Activated CD8-positive, alpha-beta memory T cell treated with anti-CD3 and anti-CD28 coated beads, Interleukin-2, amount 50 U/mL, for 48 hours (primary cell): ENCODE data around the gene STRN4.

ENCODE experiments used
- DNase-seq: peaks from one replicate; pipeline ENCODE4 v3.0.0-alpha.2; 2020

The STRN4 gene

GRCh38 chr19:46742926-46743480 lies 3.2 kb downstream of the STRN4 start:
- no peak for DNase-seq

DNA sequence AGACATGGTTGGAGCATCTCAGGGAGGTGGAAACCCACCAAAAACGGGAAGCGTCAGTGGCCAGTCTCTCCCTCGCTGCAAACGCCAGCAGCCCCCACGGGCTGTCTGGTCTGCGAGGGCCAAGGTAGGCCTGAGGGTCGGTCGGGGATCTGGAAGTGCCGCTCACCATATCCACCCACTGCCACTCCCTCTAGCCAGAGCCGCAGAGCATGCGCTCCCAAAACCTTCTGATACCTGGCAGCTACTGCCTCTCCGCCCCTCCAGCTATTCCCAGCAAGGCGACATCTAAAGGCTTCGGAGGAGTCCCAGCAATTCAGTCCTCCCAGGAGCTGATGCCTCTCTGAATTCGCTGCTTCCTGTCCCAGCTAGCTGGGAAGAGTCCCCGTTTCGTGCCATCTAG lies 4.8 kb downstream of the STRN4 start:
- DNase-seq = no peak

GRCh38 chr19:46739290-46739771 lies 6.9 kb downstream of the STRN4 start:
- no peak for DNase-seq

GRCh38 chr19:46737761-46738171 lies 8.5 kb downstream of the STRN4 start:
- no peak for DNase-seq

- DNase-seq = no peak
These were observed 9.0 kb downstream of the STRN4 start for GRCh38 chr19:46737298-46737654.

GRCh38 chr19:46736531-46737297 lies 9.5 kb downstream of the STRN4 start:
- no peak for DNase-seq

GRCh38 chr19:46733690-46734292 lies 12.5 kb downstream of the STRN4 start:
- DNase-seq = no peak

DNA sequence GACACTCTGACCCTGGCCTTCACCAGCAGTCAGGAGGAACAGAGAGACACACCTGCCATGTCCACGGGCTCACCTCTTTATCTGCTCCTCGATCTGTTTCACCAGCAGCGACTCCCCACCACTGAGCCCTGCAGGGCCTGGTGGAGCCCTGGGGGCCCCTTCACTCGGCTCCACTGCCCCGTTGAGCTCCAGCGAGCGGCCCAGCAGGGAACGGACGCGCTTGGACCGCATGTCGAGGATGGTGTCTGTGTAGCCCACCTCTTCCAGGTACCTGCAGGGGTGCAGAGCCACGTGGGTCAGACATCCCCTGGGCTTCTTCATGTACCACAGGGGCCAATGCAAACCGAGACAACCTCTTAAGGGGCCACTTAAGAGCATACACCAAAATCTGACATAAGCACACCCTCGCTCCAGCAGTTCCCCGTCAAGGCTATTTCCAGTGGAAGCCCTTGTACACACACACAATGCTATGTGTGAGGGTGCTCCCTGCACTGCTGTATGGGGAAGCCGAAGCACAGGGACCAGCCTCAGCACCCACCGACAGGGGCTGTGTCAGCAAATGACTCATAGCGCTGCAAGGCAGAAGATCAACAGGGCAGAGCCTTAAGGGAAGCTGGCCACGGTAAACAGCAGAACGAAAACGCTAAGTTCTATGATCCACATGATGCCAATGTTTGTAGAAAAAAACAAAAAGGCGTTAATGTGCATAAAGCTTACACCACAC lies 13.1 kb downstream of the STRN4 start:
- DNase-seq = no peak

GRCh38 chr19:46732172-46732938 lies 13.9 kb downstream of the STRN4 start:
- DNase-seq = no peak

DNA sequence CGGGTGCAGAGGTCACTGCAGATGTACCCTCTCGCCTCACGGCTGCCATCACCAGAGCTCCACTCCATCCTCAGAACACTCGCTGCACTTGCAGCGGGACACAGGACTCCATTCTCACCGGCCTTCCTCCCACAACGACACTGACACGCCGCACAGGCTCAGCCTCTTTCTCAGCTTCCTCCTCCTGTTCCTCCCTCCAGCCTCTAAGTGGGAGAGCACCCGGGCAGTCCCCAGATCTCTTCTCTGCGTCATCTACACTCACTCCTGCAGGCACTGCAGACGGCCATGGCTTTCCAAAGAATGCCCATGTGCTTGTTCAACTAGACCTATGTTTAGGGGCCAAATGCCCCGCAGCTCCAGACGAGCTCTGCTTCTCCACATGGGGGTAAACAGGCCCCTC lies 14.7 kb downstream of the STRN4 start:
- DNase-seq = no peak

- DNase-seq = no peak
These were observed 15.2 kb downstream of the STRN4 start for GRCh38 chr19:46731007-46731501.

DNA sequence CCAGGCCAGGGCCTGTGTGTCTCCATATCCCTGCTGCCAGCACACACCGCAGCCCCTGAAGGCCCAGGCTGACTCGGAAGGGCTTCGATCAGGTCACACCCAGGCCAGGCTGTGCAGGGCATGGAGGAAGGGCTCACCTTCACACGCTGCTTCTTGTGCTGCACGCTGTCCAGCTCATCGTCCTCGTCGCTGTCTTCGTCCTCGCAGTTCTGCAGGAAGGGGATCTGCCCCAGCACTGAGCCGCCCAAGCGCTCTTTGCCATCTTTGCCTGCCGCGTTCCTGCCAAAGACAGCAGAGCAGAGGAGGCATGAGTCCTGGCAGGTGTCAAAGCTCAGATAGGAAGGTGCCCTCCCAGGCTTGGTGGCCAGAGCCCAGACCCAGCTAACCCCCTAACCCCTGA lies 15.7 kb downstream of the STRN4 start:
- DNase-seq = no peak

DNA sequence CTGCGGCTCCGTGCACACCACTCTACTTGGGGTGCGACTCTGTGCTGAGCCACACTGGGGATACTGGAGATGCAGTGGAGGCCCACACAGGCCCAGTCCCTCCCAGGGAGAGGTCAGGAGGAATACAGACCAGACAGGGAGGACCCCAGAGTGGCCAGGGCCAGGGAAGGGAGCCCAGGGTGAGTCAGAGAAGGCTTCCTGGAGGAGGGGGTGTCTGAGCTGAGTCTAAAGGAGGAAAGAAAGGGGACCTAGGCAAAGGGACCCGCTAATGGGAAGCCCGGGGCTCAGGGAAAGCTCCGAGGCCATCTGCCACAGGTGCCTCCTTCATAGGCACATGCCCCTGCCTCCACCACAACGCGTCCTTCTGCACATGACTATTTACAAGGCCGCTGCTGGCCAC lies 16.1 kb downstream of the STRN4 start:
- no peak for DNase-seq

DNA sequence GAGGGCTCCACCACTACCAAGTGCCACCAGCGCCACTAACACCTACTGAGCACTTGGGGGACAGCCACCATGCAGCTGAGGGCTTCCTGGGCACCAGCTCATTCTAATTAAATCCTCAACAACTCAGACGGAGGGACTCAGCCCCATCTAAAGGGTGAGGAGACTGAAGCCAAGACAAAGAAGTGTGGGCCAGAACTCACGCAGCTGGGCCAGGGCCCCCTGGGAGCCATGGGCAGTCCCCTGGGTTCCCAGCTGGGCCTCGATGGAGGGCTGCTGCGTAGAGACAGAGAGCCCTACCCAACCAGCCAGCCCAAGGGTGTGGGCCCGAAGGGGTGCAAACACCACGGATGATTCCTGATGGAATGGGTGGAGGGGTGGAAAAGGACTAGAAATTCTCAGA lies 16.6 kb downstream of the STRN4 start:
- DNase-seq = no peak

DNA sequence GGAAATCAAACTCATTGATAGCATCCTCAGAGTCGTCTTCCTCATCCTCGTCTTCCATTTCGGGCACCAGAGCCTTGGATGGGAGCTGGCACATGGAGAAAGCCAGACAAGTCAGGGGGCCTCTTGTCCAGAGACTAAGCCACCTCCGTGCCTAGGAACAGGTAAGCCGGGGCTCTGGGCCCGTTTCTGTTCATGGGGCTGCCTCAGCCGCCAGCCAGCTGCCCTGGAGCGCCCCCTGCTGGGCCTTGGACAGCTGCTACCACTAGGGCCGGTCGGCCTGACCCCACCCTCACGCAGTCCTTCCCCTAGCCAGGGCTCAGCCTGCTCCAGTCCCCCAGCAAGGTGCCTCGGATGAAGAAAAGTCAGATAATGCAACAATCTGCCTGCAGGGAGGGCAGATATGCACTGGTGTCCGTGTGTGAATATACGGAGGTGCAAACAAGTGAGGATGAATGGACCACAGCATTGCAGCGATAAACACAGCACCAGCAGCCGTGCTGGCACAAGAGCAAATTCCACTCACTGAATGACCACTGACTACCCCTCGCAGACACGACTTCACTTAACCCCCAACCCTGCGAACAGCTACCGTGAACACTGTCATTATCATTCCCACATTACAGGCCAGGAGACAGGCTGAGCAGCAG lies 17.4 kb downstream of the STRN4 start:
- peak; percentile 94 for DNase-seq

- DNase-seq = no peak
These were observed 18.0 kb downstream of the STRN4 start for GRCh38 chr19:46728208-46728607.

DNA sequence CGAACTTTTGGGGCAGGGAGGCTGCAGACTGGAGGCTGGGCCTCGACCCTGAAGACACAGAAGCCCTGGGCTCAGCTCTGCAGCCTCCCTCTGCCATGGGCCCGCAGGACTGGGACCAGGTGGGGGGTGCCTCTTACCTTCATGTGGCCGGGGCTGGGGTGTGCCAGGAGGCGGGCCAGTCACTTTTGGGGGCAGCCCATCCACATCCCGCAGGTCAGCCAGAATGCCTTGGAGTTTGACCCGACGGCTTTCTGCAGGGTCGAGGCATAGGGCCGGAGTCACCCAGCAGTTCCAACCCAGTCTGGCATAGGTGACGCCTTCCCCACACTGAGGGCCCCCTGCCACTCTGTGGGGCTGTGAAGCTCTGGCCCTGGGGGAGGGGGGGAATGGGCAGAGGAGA lies 18.5 kb downstream of the STRN4 start:
- no peak for DNase-seq

DNA sequence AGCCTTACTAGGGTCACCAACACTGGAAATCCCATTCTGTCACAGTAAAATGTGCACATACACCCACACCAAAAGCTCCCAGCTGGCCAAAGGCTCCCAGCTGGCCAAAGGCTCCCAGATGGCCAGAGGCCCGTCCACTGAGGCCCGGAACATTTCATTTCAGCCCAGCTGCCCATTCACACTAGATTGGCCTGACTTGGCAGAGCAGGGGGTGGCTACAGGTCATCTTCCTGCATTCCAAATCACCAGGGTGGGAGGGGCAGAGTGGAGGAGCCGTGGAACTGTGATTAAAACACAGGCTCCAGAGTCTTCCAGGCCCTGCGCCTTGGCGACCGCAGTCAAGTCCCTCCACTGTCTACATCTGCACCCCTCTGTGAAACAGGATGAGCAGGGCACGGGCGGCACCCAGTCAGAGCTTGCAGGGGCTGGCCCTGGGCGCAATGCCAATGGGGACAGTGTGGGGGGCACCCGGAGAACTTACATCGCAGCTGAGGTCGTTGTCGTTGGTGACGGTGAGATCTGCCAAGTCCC lies 19.2 kb downstream of the STRN4 start:
- DNase-seq = no peak

DNA sequence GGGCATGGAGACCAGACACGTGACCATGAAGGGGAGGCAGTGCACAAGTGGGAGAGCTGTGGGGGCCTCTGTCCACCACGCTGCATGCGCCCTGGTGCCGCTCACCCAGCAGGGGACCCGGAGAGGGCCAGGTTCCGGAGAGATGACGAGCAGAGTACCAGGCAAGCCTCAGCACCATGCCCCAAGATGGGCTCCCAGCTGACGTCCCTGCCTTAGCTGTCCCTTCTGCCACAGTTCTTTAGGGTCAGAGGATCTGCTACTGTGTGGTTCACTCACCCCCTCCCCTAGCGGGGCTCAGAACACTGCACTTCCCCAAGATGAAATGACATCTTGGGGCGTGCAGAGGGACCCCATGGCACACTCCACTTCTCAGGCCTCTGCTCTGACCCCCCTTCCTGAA lies 19.7 kb downstream of the STRN4 start:
- DNase-seq = no peak

- no peak for DNase-seq
These were observed 20.3 kb downstream of the STRN4 start for GRCh38 chr19:46725859-46726393.

DNA sequence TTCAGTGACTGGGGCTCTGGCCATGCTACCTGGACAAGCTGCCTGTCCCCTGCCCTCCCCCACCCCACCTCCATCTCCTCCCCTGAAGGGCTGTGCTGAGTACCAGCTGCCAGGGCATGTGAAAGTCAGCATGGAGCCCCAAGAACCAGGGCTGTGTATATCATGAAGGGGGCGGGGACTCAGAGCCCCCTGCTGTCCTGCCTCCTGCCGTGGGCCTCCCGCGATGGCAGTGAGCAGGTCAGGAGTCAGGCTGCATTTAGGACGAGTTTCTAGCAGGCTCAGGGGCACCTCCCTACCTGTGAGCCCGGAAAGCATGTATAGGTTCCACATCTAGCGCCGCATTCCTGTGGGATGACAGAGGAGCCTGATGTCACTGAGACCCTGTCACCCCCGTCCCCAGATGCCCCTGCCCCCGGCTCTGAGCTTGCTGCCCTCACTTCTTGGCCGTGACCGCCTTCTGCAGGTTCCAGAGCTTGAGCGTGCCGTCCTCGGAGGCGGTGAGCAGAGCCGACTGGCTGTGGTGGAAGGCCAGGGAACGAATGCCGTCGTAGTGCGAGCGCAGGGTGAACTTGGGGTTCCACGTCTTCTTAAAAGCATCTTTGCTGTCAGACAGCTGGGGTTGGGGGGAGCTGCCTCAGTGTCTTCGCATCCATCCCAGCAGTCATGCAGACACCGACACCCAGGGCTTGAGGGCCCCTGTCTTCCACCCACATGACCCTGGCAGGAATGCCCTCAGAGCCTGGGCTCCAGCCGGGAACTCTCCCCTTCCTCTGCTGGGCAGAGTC lies 21.0 kb downstream of the STRN4 start:
- DNase-seq = no peak
